ENCODE data around the gene OR5AU1. TPM values are rescaled to one million over a fixed set of nuclear protein-coding genes. Genes with fewer than 3 reads are reported as not detected.

The OR5AU1 gene
- polyA plus RNA-seq, 1 experiment: not detected

DNA sequence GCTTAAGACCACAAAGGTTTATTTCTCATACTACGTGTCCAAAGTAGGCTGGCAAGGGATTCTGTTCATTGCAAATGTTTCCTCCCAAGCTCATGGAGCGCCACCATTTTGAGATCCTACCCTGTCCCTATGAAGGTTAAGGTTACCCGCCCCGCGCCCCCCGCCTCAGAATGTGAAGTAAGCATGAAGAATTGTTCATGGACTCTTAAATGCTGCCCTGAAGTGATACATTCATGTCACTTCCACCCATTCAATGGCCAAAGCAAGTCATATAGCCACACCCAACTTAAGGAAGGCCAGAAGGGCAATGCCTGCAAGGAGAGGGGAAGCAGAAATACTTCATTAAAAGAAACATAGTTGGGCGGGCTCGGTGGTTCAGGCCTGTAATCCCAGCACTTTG, 50.8 kb downstream of the OR5AU1 start:
- H3K4me3 ChIP-seq (ENCODE audit: low read depth, low read length): no peak overlapping the region
- ChIA-PET POLR2A (interaction anchor here (0.6 to 2.7 kb wide), 7 partner anchors 9 to 651 kb away, joined by 3 to 24 read pairs (median 8); partner anchors contain the start of genes ARHGEF40 and OSGEP), CTCF (interaction anchor here (0.6 to 9.6 kb wide), 33 partner anchors 8 to 764 kb away, joined by 3 to 310 read pairs (median 7); partner anchors contain the start of genes ARHGEF40 and SLC39A2)
- no peaks in the 10 kb centered on the region; the same call in 1 of the 2 replicates for H3K9me3 ChIP-seq (ENCODE audit: control insufficient read depth, insufficient read depth, low read length)
- no peaks in the 10 kb centered on the region for H3K27me3 ChIP-seq (ENCODE audit: control insufficient read depth, insufficient read depth, low read length)
- TF ChIP-seq, protein P1, sequence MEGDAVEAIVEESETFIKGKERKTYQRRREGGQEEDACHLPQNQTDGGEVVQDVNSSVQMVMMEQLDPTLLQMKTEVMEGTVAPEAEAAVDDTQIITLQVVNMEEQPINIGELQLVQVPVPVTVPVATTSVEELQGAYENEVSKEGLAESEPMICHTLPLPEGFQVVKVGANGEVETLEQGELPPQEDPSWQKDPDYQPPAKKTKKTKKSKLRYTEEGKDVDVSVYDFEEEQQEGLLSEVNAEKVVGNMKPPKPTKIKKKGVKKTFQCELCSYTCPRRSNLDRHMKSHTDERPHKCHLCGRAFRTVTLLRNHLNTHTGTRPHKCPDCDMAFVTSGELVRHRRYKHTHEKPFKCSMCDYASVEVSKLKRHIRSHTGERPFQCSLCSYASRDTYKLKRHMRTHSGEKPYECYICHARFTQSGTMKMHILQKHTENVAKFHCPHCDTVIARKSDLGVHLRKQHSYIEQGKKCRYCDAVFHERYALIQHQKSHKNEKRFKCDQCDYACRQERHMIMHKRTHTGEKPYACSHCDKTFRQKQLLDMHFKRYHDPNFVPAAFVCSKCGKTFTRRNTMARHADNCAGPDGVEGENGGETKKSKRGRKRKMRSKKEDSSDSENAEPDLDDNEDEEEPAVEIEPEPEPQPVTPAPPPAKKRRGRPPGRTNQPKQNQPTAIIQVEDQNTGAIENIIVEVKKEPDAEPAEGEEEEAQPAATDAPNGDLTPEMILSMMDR (IDR thresholded peaks at IDR 0.05; ENCODE audit: low read depth, low read length): no peak
- no peak overlapping the region for H3K27ac ChIP-seq (ENCODE audit: low read depth, low read length)
- no peak for DNase-seq (ENCODE audit: low read depth, low spot score)

Small RNA genes lying within 50 kb of the gene (small RNA-seq; reads per million reads assigned to genes)
- not detected for gene RNU6-252P (ENCODE audit: insufficient read length, low read depth)

Other genes with a start within 250 kb of the OR5AU1 start
- not detected in 2 replicates for gene RNASE2, start 200.6 kb downstream of the OR5AU1 start, polyA plus RNA-seq (2011; rRNA removed)
- gene METTL17, start 166.1 kb downstream of the OR5AU1 start, polyA plus RNA-seq (2011; rRNA removed): 55.3 and 62.7 TPM in 2 replicates
- gene SLC39A2, start 156.8 kb downstream of the OR5AU1 start, polyA plus RNA-seq (2011; rRNA removed): 0.06 TPM in 1 of 2 replicates, not detected in the other
- 0.66 and 1.0 TPM in 2 replicates for gene NDRG2, start 131.0 kb downstream of the OR5AU1 start, polyA plus RNA-seq (2011; rRNA removed)
- gene TPPP2, start 125.8 kb downstream of the OR5AU1 start, polyA plus RNA-seq (2011; rRNA removed): not detected in 2 replicates
- gene RNASE13, start 121.3 kb downstream of the OR5AU1 start, polyA plus RNA-seq (2011; rRNA removed): not detected in 2 replicates
- not detected in 2 replicates for gene RNASE7, start 113.7 kb downstream of the OR5AU1 start, polyA plus RNA-seq (2011; rRNA removed)
- not detected in 2 replicates for gene RNASE8, start 98.2 kb downstream of the OR5AU1 start, polyA plus RNA-seq (2011; rRNA removed)
- gene ARHGEF40, start 85.8 kb downstream of the OR5AU1 start, polyA plus RNA-seq (2011; rRNA removed): 40.7 and 52.2 TPM in 2 replicates
- gene ZNF219, start 57.4 kb downstream of the OR5AU1 start, polyA plus RNA-seq (2011; rRNA removed): 3.9 and 4.8 TPM in 2 replicates
- gene TMEM253, start 55.0 kb downstream of the OR5AU1 start, polyA plus RNA-seq (2011; rRNA removed): 0.21 TPM in 2 replicates
- gene HNRNPC, start 113.4 kb upstream of the OR5AU1 start, polyA plus RNA-seq (2011; rRNA removed): 813 and 828 TPM in 2 replicates
- not detected in 2 replicates for gene RPGRIP1, start 124.0 kb upstream of the OR5AU1 start, polyA plus RNA-seq (2011; rRNA removed)
- gene SUPT16H, start 228.0 kb upstream of the OR5AU1 start, polyA plus RNA-seq (2011; rRNA removed): 69.7 and 70.7 TPM in 2 replicates